Measurements from ENCODE around the gene SPOPL. TPM values are rescaled to one million over a fixed set of nuclear protein-coding genes. Genes with fewer than 3 reads are reported as not detected.
"Not testable (repeated sequence)": the region's sequence is repeated elsewhere in the genome, so short reads cannot be mapped to it uniquely, and the experiment has no call there.

SPOPL gene
- total RNA-seq, 1 donor from 2014 or later: 17.9 TPM

- DNase-seq (ENCODE audit: low read depth, low spot score): not testable (repeated sequence)
Observed at GRCh38 chr2:138523018-138523672, 21.6 kb downstream of the SPOPL start.

GRCh38 chr2:138523673-138524042 is 22.1 kb downstream of the SPOPL start:
- DNase-seq (ENCODE audit: low read depth, low spot score): not testable (repeated sequence)

- not testable (repeated sequence) for DNase-seq (ENCODE audit: low read depth, low spot score)
Observed at GRCh38 chr2:138524353-138524752, 22.8 kb downstream of the SPOPL start.

GRCh38 chr2:138531913-138532312 is 30.3 kb downstream of the SPOPL start:
- no peak for DNase-seq (ENCODE audit: low read depth, low spot score)

- no peak for DNase-seq (ENCODE audit: low read depth, low spot score)
Observed at GRCh38 chr2:138534791-138535190, 33.2 kb downstream of the SPOPL start.

GRCh38 chr2:138536302-138536701 is 34.7 kb downstream of the SPOPL start:
- no peak for DNase-seq (ENCODE audit: low read depth, low spot score)

- DNase-seq (ENCODE audit: low read depth, low spot score): no peak
Observed at GRCh38 chr2:138536740-138537139, 35.2 kb downstream of the SPOPL start.

GRCh38 chr2:138537170-138537915 is 35.8 kb downstream of the SPOPL start:
- DNase-seq (ENCODE audit: low read depth, low spot score): no peak

- DNase-seq (ENCODE audit: low read depth, low spot score): not testable (repeated sequence)
Observed at GRCh38 chr2:138544206-138544605, 42.6 kb downstream of the SPOPL start.

- no peak for DNase-seq (ENCODE audit: low read depth, low spot score)
Observed at GRCh38 chr2:138548796-138549195, 47.2 kb downstream of the SPOPL start.

- DNase-seq (ENCODE audit: low read depth, low spot score): no peak
Observed at GRCh38 chr2:138550172-138550571, 48.6 kb downstream of the SPOPL start.

- no peak for DNase-seq (ENCODE audit: low read depth, low spot score)
Observed at GRCh38 chr2:138550670-138551287, 49.2 kb downstream of the SPOPL start.

GRCh38 chr2:138554123-138554522 is 52.6 kb downstream of the SPOPL start:
- no peak for DNase-seq (ENCODE audit: low read depth, low spot score)

GRCh38 chr2:138559641-138560040 is 58.1 kb downstream of the SPOPL start:
- DNase-seq (ENCODE audit: low read depth, low spot score): no peak

GRCh38 chr2:138564586-138565229 is 63.1 kb downstream of the SPOPL start:
- DNase-seq (ENCODE audit: low read depth, low spot score): no peak

- no peak for DNase-seq (ENCODE audit: low read depth, low spot score)
Observed at GRCh38 chr2:138565230-138565598, 63.6 kb downstream of the SPOPL start.

GRCh38 chr2:138572318-138572717 is 70.7 kb downstream of the SPOPL start:
- no peak for DNase-seq (ENCODE audit: low read depth, low spot score)

GRCh38 chr2:138577066-138577465 is 75.5 kb downstream of the SPOPL start:
- no peak for DNase-seq (ENCODE audit: low read depth, low spot score)

GRCh38 chr2:138579556-138579955 is 78.0 kb downstream of the SPOPL start:
- DNase-seq (ENCODE audit: low read depth, low spot score): no peak

- DNase-seq (ENCODE audit: low read depth, low spot score): peak; percentile 7
Observed at GRCh38 chr2:138581909-138582308, 80.3 kb downstream of the SPOPL start.

- DNase-seq (ENCODE audit: low read depth, low spot score): no peak
Observed at GRCh38 chr2:138589663-138590062, 88.1 kb downstream of the SPOPL start.

- DNase-seq (ENCODE audit: low read depth, low spot score): no peak
Observed at GRCh38 chr2:138596403-138596802, 94.8 kb downstream of the SPOPL start.
